ENCODE measurements around the gene TRIM16. TPM values are rescaled to one million over a fixed set of nuclear protein-coding genes. Genes with fewer than 3 reads are reported as not detected.
"Not testable (repeated sequence)": the region's sequence is repeated elsewhere in the genome, so short reads cannot be mapped to it uniquely, and the experiment has no call there.

Gene TRIM16
- total RNA-seq, 4 donors from 2014 or later = 102 to 208 (median 167) TPM

- Histone ChIP-seq H3K27ac (peak overlapping the region; percentile 49 to 83 (median 75)), H3K36me3 (peaks cover 0 to 6% (median 2%) of the 10 kb centered on the region in 3 donors), H3K9me3 (no peaks in the 10 kb centered on the region), H3K4me1 (peaks cover 18 to 57% (median 21%) of the 10 kb centered on the region in 3 donors), H3K4me3 (no peak overlapping the region), H3K27me3 (no peaks in the 10 kb centered on the region)
- 59 to 72% methylated on average over 3 of the region's 3 CpGs for WGBS, 2 donors
- TF ChIP-seq CTCF (IDR thresholded peaks at IDR 0.05) = no peak
- no peak for TF ChIP-seq POLR2A (IDR thresholded peaks at IDR 0.05)
- intact Hi-C loops (cut with DNase I) = no loop called here
- no peak for DNase-seq
Observed at GRCh38 chr17:15658296-15658695, 25.8 kb downstream of the TRIM16 start.

GRCh38 chr17:15657868-15658267 is 26.2 kb downstream of the TRIM16 start:
- H3K36me3 ChIP-seq = peaks cover 0 to 6% (median 0%) of the 10 kb centered on the region in 3 donors
- no peaks in the 10 kb centered on the region for H3K27me3 ChIP-seq
- H3K27ac ChIP-seq = peak overlapping the region; percentile 49 to 83 (median 75)
- intact Hi-C loops (cut with DNase I) = no loop called here
- H3K4me3 ChIP-seq = no peak overlapping the region
- TF ChIP-seq POLR2A (IDR thresholded peaks at IDR 0.05) = no peak
- TF ChIP-seq CTCF (IDR thresholded peaks at IDR 0.05) = no peak
- no peak for DNase-seq
- H3K9me3 ChIP-seq = no peaks in the 10 kb centered on the region
- peaks cover 18 to 57% (median 21%) of the 10 kb centered on the region in 3 donors for H3K4me1 ChIP-seq

GRCh38 chr17:15654886-15655561 is 29.1 kb downstream of the TRIM16 start:
- no peak for DNase-seq
- peak overlapping the region in 3 of 4 donors; percentile 47 to 77 (median 53) for H3K27ac ChIP-seq

GRCh38 chr17:15654401-15654800 is 29.7 kb downstream of the TRIM16 start:
- peaks cover 13 to 79% (median 33%) of the 10 kb centered on the region in 3 donors for H3K4me1 ChIP-seq
- DNase-seq; H3K9me3 ChIP-seq; H3K36me3 ChIP-seq; H3K27me3 ChIP-seq; H3K4me3 ChIP-seq; intact Hi-C loops (cut with DNase I): not testable (repeated sequence)
- WGBS, 2 donors = 87 to 88% methylated on average over 3 of the region's 3 CpGs
- H3K27ac ChIP-seq = peak overlapping the region in 3 of 4 donors; percentile 29 to 77 (median 53)

More at GRCh38 chr17:15654886-15655561, 29.1 kb downstream of the TRIM16 start:
- Histone ChIP-seq H3K27me3 (no peaks in the 10 kb centered on the region), H3K4me3 (no peak overlapping the region), H3K4me1 (peaks cover 16 to 79% (median 33%) of the 10 kb centered on the region in 3 donors), H3K9me3 (no peaks in the 10 kb centered on the region), H3K36me3 (peaks cover 0 to 6% (median 0%) of the 10 kb centered on the region in 3 donors)
- WGBS, 2 donors = 56 to 58% methylated on average over 3 of the region's 3 CpGs
- intact Hi-C loops (cut with DNase I) = no loop called here
- TF ChIP-seq CTCF (IDR thresholded peaks at IDR 0.05) (no peak), POLR2A (IDR thresholded peaks at IDR 0.05) (no peak)

GRCh38 chr17:15652960-15653359 is 31.2 kb downstream of the TRIM16 start:
- no peak for DNase-seq
- no peaks in the 10 kb centered on the region for H3K27me3 ChIP-seq
- WGBS, 2 donors = 58 to 83% methylated on average over 6 of the region's 6 CpGs
- no peaks in the 10 kb centered on the region for H3K9me3 ChIP-seq
- no peaks in the 10 kb centered on the region for H3K36me3 ChIP-seq
- H3K4me1 ChIP-seq = peaks cover 4 to 79% (median 31%) of the 10 kb centered on the region in 3 donors
- intact Hi-C loops (cut with DNase I) = no loop called here
- H3K27ac ChIP-seq = peak overlapping the region in 2 of 4 donors; percentile 94 to 95
- TF ChIP-seq CTCF (IDR thresholded peaks at IDR 0.05) (no peak), POLR2A (IDR thresholded peaks at IDR 0.05) (no peak)
- H3K4me3 ChIP-seq = no peak overlapping the region

Data from esophagus squamous epithelium (tissue), 5 donors.